Activated T-helper 17 cell treated with anti-CD3 and anti-CD28 coated beads, Interleukin-2, amount 50 U/mL, for 72 hours (primary cell): Measurements from ENCODE around the gene HOXB5. TPM values are rescaled to one million over a fixed set of nuclear protein-coding genes. Genes with fewer than 3 reads are reported as not detected.

Experiments used
- ATAC-seq: fragments of 150-1000 bp; cut with Tn5 transposase; replicated peaks from 2 replicates; pipeline ENCODE4 v1.10.0; 2021; ENCODE audit warnings: mild to moderate bottlenecking, moderate library complexity
- H3K27ac Mint-ChIP-seq: one replicate; pipeline ENCODE4 v1.8.0; 2022; ENCODE audit warnings: mixed read lengths
- H3K27me3 Mint-ChIP-seq: one replicate; pipeline ENCODE4 v1.8.0; 2022; ENCODE audit warnings: mixed read lengths
- H3K36me3 Mint-ChIP-seq: one replicate; pipeline ENCODE4 v1.8.0; 2022; ENCODE audit warnings: low read depth, mild to moderate bottlenecking, mixed read lengths
- H3K4me1 Mint-ChIP-seq: one replicate; pipeline ENCODE4 v1.8.0; 2022; ENCODE audit warnings: mixed read lengths
- H3K4me3 Mint-ChIP-seq: one replicate; pipeline ENCODE4 v1.8.0; 2022; ENCODE audit warnings: mild to moderate bottlenecking, mixed read lengths
- H3K9me3 Mint-ChIP-seq: one replicate; pipeline ENCODE4 v1.8.0; 2022; ENCODE audit warnings: mixed read lengths
- total RNA-seq, 2 donors: library from RNA; stranded (reverse); gene quantifications; one replicate each; pipeline ENCODE4 v1.2.3, GENCODE V29; 2022

The HOXB5 gene
- total RNA-seq, 2 donors from 2014 or later, result not detected

DNA sequence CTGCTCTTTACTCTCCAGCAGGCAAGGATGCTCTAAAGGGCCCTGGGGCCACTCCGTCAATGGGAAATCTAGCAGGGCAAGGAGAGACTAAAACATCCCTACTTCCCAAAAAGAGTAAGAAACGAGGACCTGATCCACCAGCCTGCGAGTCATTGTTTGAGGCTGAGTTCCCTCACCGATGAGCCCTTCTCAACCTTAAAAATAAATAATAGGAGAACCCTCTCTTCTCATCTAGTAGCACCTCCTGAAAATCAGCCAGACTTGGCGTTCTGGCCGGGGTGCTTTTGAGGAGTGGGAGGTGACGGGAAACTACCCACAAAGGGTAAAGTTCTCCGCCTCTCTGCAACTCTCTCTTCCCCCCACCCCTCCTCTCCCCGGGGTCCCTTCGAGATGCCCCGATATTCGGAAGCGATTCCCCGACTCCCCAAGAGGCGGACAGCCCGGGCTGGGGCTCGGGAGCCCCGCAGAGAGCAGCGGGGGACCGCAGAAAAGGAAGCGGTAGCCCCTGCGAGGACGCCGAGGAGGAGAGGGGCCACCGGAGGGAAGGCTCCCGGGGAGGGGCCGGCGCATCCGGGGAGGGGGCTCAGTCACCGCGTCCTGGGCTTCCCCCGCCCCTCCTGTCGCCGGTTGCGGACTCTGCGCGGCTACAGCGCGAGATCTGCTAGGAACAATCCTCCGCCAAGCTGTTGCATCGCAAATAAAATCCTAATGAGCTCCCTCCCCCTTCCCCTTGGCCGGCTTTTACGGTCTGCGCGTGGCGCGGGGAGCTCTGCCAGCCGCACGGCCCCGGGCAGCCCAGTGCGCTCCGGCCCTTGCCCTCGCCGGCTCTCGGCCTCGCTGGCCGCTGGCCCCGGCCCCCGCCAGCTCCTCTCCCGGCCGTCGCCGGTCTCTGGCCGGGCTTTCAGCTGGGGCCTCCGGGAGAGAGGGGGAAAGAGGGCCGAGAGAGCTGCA, 31.2 kb upstream of the HOXB5 start:
- no peaks in the 10 kb centered on the region for H3K36me3 Mint-ChIP-seq
- peaks cover 76% of the 10 kb centered on the region for H3K27me3 Mint-ChIP-seq
- no peaks in the 10 kb centered on the region for H3K9me3 Mint-ChIP-seq
- peak; percentile 11 for ATAC-seq
- H3K4me1 Mint-ChIP-seq, result peaks cover 9% of the 10 kb centered on the region
- H3K4me3 Mint-ChIP-seq, result peak overlapping the region; percentile 79
- H3K27ac Mint-ChIP-seq, result no peak overlapping the region

DNA sequence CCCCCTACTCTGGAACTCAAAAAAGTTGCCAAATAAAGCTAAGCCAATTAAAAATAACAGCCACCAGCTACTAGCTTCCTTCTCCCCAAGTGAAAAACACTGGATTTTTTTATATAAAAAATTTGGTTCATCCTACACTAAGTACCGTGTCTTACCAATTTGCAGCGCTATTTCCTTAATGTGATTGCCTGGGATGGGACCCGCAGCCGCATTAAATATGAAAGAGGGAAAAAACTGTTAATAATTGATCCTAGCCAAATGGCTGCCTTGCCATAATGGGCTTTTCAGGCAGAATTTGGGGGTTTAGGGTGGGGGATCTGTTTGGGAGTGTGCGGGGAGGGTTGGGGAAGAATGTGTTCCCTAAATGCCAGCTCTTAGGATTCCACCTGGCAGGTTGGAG, 30.5 kb upstream of the HOXB5 start:
- no peaks in the 10 kb centered on the region for H3K9me3 Mint-ChIP-seq
- no peaks in the 10 kb centered on the region for H3K36me3 Mint-ChIP-seq
- no peak overlapping the region for H3K27ac Mint-ChIP-seq
- no peak for ATAC-seq
- peak overlapping the region; percentile 42 for H3K4me3 Mint-ChIP-seq
- H3K4me1 Mint-ChIP-seq, result peaks cover 9% of the 10 kb centered on the region
- peaks cover 74% of the 10 kb centered on the region for H3K27me3 Mint-ChIP-seq

DNA sequence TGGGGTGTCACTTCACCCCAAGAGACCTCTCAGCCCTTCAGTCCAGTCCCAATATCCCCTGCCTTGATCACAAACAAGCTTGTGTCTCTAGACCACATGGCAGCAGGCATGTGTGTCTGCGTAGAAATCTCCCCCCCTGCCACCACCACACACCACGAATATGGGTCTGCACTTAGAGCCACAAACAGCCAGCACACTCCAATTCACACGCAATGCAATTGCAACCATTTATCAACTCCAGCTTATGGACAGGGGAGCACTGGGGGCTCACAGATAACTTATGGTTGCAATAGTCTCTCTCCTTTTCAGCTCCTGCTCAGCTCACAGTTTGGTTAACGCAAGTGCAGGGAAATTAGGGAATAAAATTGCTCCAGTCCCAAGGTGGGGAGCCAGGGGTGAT, 30.0 kb upstream of the HOXB5 start:
- ATAC-seq, result no peak
- Mint-ChIP-seq H3K4me1 (peaks cover 9% of the 10 kb centered on the region), H3K9me3 (no peaks in the 10 kb centered on the region), H3K27me3 (peaks cover 76% of the 10 kb centered on the region), H3K27ac (no peak overlapping the region), H3K4me3 (no peak overlapping the region), H3K36me3 (no peaks in the 10 kb centered on the region)

DNA sequence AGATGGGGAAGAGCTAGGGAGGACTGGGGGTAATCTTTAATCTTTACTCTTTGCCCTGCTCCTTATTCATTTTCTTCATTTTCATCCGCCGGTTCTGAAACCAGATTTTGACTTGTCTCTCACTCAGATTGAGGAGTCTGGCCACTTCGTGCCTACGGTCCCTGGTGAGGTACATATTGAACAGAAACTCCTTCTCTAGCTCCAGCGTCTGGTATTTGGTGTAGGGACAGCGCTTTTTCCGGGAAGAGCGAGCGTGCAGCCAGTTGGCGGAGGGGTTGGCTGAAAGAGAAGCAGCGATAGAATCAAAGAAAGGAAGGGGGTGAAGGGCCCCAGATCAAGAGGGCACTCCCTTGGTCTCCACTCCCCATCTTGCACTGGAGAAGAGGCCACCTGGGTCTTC, 29.3 kb upstream of the HOXB5 start:
- no peaks in the 10 kb centered on the region for H3K9me3 Mint-ChIP-seq
- no peak for ATAC-seq
- no peaks in the 10 kb centered on the region for H3K36me3 Mint-ChIP-seq
- peaks cover 12% of the 10 kb centered on the region for H3K4me1 Mint-ChIP-seq
- peaks cover 74% of the 10 kb centered on the region for H3K27me3 Mint-ChIP-seq
- no peak overlapping the region for H3K27ac Mint-ChIP-seq
- H3K4me3 Mint-ChIP-seq, result no peak overlapping the region

DNA sequence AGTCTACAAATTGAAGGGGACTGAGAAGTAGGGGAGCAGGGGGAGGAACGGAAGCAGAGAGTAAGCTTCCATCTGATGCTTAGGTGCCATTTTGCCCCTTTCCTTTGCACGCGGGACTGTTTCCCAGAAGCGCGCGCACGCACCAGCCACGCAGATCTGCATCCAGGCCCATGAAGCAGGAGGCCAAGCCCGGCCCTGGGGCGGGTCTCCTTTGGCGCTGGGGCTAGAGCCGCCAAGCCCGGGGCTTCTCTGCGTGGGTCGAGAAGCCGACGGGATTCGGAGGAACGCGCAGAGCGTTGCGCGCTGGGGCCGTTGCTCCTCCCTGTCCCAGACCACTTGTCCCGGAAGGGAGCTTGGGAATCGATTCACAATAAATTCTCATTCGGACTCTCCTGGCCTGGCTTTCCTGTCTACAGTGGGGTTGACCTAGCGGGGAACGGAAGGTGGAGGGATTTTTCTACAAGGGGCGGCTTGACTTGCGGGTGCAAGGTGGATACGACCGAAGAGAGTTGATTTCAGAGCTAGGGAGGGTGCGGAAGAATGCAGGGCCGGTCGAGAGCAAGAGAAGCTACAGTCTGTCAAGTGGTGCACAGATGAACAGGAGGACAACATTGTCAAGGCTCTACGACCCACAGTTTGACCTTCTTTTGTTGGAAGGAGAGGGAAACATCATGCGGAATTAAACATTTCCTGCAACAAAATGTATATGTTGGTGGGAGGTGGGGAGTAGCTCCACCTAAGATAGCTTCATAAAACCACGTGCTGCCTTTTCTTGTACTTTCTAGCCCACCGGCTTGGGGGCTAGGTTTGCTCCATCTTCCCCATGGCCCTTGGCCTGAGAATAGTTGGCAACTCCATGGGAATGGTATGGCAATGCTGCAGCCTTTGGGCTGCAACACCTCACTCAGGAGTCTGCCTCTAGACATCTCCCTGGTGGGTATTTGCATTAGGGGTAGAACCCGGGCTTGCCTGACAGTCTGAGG, 28.1 kb upstream of the HOXB5 start:
- peaks cover 14% of the 10 kb centered on the region for H3K4me1 Mint-ChIP-seq
- ATAC-seq, result no peak
- H3K4me3 Mint-ChIP-seq, result no peak overlapping the region
- peaks cover 6% of the 10 kb centered on the region for H3K36me3 Mint-ChIP-seq
- peaks cover 72% of the 10 kb centered on the region for H3K27me3 Mint-ChIP-seq
- H3K27ac Mint-ChIP-seq, result no peak overlapping the region
- no peaks in the 10 kb centered on the region for H3K9me3 Mint-ChIP-seq

DNA sequence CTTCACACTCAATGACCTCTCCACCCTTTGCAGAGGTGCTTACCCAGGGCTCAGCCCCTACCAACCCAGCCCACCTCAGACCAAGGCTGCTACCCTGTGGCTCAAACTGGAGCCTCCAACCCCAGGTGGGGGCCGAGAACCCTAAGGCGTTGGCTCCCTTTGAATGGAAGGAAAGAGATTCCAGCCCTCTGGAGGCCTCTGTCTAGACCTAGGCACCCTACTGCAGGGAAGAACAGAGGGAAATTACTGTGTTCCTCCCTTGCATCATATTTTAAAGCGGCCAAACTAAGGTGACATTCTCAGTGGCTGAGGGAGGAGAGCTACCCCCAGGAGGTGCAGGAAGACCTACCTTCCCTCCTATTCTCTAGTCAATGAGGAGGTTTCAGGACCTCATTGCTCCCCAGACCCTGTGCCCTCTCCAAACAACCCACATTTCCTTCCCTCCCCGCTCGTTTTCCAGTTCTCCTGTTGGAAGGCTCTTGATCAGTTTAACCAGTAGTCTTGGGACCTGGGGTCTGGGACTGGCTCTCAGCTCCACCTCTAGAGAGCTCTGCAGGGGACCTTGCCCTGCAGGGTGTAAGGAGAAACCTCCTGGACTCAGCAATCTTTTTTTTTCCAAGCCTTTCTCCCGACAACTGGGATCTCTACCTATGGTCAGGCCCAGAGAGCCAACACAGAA, 27.0 kb upstream of the HOXB5 start:
- no peak overlapping the region for H3K4me3 Mint-ChIP-seq
- H3K36me3 Mint-ChIP-seq, result peaks cover 6% of the 10 kb centered on the region
- ATAC-seq, result no peak
- H3K4me1 Mint-ChIP-seq, result peaks cover 9% of the 10 kb centered on the region
- peaks cover 76% of the 10 kb centered on the region for H3K27me3 Mint-ChIP-seq
- no peaks in the 10 kb centered on the region for H3K9me3 Mint-ChIP-seq
- H3K27ac Mint-ChIP-seq, result no peak overlapping the region

DNA sequence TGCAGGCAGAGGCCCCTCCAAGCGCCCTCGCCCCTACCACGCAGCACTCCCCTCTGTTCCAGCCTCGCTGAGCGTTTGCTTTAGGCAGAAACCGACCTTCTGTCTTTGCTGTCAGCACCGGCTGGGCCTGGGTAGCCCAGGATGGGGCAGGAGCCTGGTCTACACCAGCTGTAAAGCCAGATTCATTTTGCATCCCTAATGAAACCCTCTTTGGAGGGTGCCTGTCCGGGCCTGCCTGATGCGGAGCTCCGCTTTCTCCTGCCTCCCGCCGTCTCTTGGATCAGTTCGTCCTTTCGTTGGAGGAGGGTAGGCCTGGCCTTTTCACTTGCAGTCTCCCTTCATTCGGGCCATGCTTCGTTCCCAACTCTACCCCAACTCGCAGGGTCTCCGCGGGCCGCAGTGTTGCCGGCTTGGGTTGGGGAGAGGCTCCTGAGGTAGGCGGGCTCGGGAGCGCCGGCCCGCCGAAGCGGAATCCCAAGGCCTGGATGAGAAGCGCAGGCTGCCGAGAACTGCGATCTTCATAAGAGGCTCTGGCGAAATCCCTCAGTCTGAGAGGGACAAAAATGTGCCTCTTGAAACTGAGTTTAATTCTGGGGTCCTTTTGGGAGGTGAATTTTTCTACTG, 26.4 kb upstream of the HOXB5 start:
- Mint-ChIP-seq H3K9me3 (no peaks in the 10 kb centered on the region), H3K36me3 (peaks cover 6% of the 10 kb centered on the region), H3K27me3 (peaks cover 79% of the 10 kb centered on the region), H3K27ac (no peak overlapping the region), H3K4me1 (peaks cover 12% of the 10 kb centered on the region), H3K4me3 (no peak overlapping the region)
- no peak for ATAC-seq

GRCh38 chr17:48618256-48618896, 24.8 kb upstream of the HOXB5 start:
- Mint-ChIP-seq H3K4me3 (peak overlapping the region; percentile 47), H3K4me1 (peaks cover 19% of the 10 kb centered on the region), H3K9me3 (no peaks in the 10 kb centered on the region), H3K36me3 (peaks cover 16% of the 10 kb centered on the region), H3K27me3 (peaks cover 82% of the 10 kb centered on the region), H3K27ac (no peak overlapping the region)
- ATAC-seq, result peak; percentile 83

DNA sequence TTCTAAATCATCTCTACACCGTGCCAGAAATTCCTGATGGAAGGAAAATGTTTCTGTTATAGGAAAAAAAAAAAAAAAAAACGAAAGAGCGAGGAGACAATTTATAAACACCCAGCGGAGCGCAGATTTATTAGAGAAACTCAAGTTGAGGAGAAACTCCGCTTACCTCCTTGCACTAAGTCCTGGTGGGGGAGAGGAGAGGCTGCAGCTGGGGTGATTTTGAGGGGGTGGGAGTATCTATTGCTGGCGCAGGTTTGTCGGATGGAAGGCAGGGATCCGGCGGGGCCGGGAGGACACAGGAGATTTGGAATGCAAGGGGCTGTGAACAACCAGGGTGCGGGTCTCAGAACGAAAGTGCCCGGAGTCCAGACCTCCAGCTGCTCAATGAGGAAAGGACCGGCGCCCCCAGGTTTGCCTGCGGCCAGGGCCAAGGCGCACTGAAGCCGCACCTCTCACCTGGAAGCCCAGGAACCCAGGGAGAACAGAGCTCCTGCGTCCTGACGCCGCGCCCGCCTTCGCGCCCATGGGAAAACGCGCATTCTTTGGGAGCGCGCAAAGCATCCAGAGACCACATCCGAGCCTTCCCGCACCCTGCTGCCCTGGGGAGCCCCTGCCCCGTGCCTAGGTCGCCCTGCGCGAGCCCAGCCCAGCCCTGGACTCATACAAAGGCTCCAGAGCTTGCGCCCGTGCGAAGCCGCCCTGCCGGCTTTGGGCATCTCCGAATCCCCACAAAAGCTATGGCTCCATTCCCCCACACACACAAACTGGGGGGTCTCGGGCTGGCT, 24.1 kb upstream of the HOXB5 start:
- peaks cover 16% of the 10 kb centered on the region for H3K36me3 Mint-ChIP-seq
- no peak overlapping the region for H3K27ac Mint-ChIP-seq
- peaks cover 82% of the 10 kb centered on the region for H3K27me3 Mint-ChIP-seq
- peak overlapping the region; percentile 47 for H3K4me3 Mint-ChIP-seq
- ATAC-seq, result no peak
- H3K9me3 Mint-ChIP-seq, result no peaks in the 10 kb centered on the region
- peaks cover 25% of the 10 kb centered on the region for H3K4me1 Mint-ChIP-seq

DNA sequence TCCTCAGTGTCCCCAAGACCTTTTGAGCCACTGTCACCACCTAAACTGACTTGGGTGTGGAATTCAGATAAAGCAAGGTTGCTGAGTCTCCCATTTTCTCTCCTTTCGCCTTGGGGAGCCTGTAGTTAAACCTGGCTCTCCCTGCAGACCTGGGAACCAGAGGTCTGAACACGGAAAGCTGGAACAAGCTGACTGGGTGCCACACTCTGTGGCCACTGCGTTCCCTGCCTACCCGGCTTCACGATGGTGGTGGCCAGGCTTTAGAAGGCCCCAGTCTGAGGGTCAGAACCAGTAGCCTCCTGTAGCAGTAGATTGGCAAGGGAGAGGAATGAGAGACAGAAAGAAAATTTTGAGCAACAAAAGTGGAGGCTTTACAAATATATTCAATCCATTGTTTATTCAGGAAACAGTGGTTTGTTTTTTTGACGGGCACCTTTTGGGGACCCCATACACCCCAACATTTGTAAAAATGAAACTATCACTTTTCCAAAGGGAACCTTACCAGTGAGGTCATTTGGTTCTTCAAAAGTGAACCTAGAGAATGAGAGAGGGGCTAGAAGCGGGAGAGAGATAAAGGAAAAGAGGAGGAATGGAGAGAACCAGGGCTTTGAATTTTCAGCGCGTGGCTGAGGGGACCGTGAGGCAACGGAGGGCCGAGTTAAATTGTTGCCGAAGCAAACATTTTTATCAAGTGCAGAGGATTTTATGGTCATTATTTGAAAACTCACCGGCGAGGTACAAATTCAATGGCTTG, 23.3 kb upstream of the HOXB5 start:
- Mint-ChIP-seq H3K4me3 (no peak overlapping the region), H3K36me3 (peaks cover 16% of the 10 kb centered on the region), H3K27me3 (peaks cover 81% of the 10 kb centered on the region), H3K9me3 (no peaks in the 10 kb centered on the region), H3K4me1 (peaks cover 30% of the 10 kb centered on the region), H3K27ac (no peak overlapping the region)
- no peak for ATAC-seq

DNA sequence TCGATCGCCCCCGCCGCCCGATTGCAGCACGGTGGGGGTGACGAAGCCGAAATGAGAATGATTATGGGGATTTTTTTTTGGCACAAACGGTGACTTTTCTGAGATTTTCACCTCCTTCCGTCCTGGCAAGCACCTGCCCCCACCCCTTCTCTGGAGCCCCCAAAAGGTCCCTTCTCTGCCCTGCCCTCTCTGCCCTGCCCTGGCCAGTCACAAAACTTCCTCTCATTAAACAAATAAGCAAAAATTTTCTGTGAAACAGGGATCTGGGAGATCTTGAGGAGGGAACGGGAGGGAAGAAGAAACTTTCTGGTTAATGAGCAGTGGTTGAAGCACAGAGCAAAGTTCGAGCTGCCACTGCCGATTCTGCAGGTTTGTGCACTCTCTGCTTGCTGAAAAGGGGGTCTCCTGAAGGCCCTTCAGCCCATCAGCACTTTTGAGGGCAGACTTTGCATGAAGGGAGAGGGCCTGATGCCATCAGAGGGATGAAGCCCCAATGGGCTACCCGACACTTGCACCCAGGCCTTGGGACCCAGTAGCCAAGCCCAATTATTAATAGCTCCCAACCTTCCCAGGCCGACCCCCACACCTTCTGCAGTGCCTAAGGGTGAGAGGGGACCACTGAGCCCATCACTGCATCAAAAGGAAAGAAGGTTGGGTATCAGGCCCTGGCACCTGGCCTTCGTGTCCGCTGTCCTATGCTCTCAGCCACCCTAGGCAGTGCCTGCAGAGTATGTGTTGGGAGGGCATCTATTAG, 22.6 kb upstream of the HOXB5 start:
- H3K9me3 Mint-ChIP-seq, result no peaks in the 10 kb centered on the region
- ATAC-seq, result no peak
- peaks cover 81% of the 10 kb centered on the region for H3K27me3 Mint-ChIP-seq
- no peak overlapping the region for H3K4me3 Mint-ChIP-seq
- H3K4me1 Mint-ChIP-seq, result peaks cover 30% of the 10 kb centered on the region
- no peak overlapping the region for H3K27ac Mint-ChIP-seq
- peaks cover 17% of the 10 kb centered on the region for H3K36me3 Mint-ChIP-seq
